Measurements from ENCODE around the gene MACO1.

Gene MACO1

GRCh38 chr1:25428475-25429166, 2.1 kb upstream of the MACO1 start:
- TF ChIP-seq EP300 (IDR thresholded peaks at IDR 0.05; ENCODE audit: borderline replicate concordance) (no peak), REST (IDR thresholded peaks at IDR 0.05; ENCODE audit: low read depth) (no peak), YY1 (IDR thresholded peaks at IDR 0.05; ENCODE audit: low read depth) (no peak), USF1 (IDR thresholded peaks at IDR 0.05) (no peak), MAX (IDR thresholded peaks at IDR 0.05) (no peak), CREB1 (IDR thresholded peaks at IDR 0.05; ENCODE audit: low read depth) (no peak), TAF1 (IDR thresholded peaks at IDR 0.05; ENCODE audit: low read depth) (no peak), ZBTB7A (IDR thresholded peaks at IDR 0.05; ENCODE audit: low read depth) (no peak), NFIC (IDR thresholded peaks at IDR 0.05) (no peak), TEAD4 (IDR thresholded peaks at IDR 0.05) (no peak), EGR1 (IDR thresholded peaks at IDR 0.05) (no peak), CEBPB (IDR thresholded peaks at IDR 0.05) (no peak), FOXM1 (IDR thresholded peaks at IDR 0.05; ENCODE audit: borderline replicate concordance, low read depth) (no peak), RAD21 (IDR thresholded peaks at IDR 0.05; ENCODE audit: low read depth) (no peak), TCF12 (IDR thresholded peaks at IDR 0.05; ENCODE audit: low read depth) (no peak)

- TF ChIP-seq CREB1 (IDR thresholded peaks at IDR 0.05; ENCODE audit: low read depth): no peak
- TF ChIP-seq TCF12 (IDR thresholded peaks at IDR 0.05; ENCODE audit: low read depth): no peak
- no peak for TF ChIP-seq NFIC (IDR thresholded peaks at IDR 0.05)
- TF ChIP-seq USF1 (IDR thresholded peaks at IDR 0.05): no peak
- TF ChIP-seq EP300 (IDR thresholded peaks at IDR 0.05; ENCODE audit: borderline replicate concordance): no peak
- TF ChIP-seq TEAD4 (IDR thresholded peaks at IDR 0.05): no peak
- TF ChIP-seq ZBTB7A (IDR thresholded peaks at IDR 0.05; ENCODE audit: low read depth): no peak
- no peak for TF ChIP-seq RAD21 (IDR thresholded peaks at IDR 0.05; ENCODE audit: low read depth)
- TF ChIP-seq CEBPB (IDR thresholded peaks at IDR 0.05): no peak
- no peak for TF ChIP-seq EGR1 (IDR thresholded peaks at IDR 0.05)
- no peak for TF ChIP-seq YY1 (IDR thresholded peaks at IDR 0.05; ENCODE audit: low read depth)
These were observed 527 bp downstream of the MACO1 start for GRCh38 chr1:25430967-25431881.

GRCh38 chr1:25431955-25432719, 1.4 kb downstream of the MACO1 start:
- TF ChIP-seq NFIC (IDR thresholded peaks at IDR 0.05): no peak

- TF ChIP-seq REST (IDR thresholded peaks at IDR 0.05; ENCODE audit: low read depth) (no peak), FOXM1 (IDR thresholded peaks at IDR 0.05; ENCODE audit: borderline replicate concordance, low read depth) (no peak), TAF1 (IDR thresholded peaks at IDR 0.05; ENCODE audit: low read depth) (no peak), NFIC (IDR thresholded peaks at IDR 0.05) (no peak), USF1 (IDR thresholded peaks at IDR 0.05) (no peak), YY1 (IDR thresholded peaks at IDR 0.05; ENCODE audit: low read depth) (no peak), MAX (IDR thresholded peaks at IDR 0.05) (no peak), TEAD4 (IDR thresholded peaks at IDR 0.05) (no peak), EGR1 (IDR thresholded peaks at IDR 0.05) (no peak), CEBPB (IDR thresholded peaks at IDR 0.05) (no peak), ZBTB7A (IDR thresholded peaks at IDR 0.05; ENCODE audit: low read depth) (no peak)
These were observed 2.2 kb downstream of the MACO1 start for GRCh38 chr1:25432749-25433388.
